LNCAP (cell line): ENCODE results near the gene SF3B1.

Experiments used
- CTCF ChIP-seq: fragments of 450-650 bp; IDR thresholded peaks from 2 replicates; pipeline ENCODE4 v1.5.1; 2017; ENCODE audit warnings: mild to moderate bottlenecking

The SF3B1 gene

GRCh38 chr2:197445746-197446145, 10.9 kb upstream of the SF3B1 start:
- TF ChIP-seq CTCF = no peak

- no peak for TF ChIP-seq CTCF
Observed at GRCh38 chr2:197442857-197443256, 8.0 kb upstream of the SF3B1 start.

- no peak for TF ChIP-seq CTCF
Observed at GRCh38 chr2:197437380-197437779, 2.6 kb upstream of the SF3B1 start.

- no peak for TF ChIP-seq CTCF
Observed at GRCh38 chr2:197435598-197436420, 981 bp upstream of the SF3B1 start.

- no peak for TF ChIP-seq CTCF
Observed at GRCh38 chr2:197433780-197434438, 919 bp downstream of the SF3B1 start.

- TF ChIP-seq CTCF = no peak
Observed at GRCh38 chr2:197431858-197432257, 3.0 kb downstream of the SF3B1 start.

GRCh38 chr2:197427986-197428385, 6.8 kb downstream of the SF3B1 start:
- TF ChIP-seq CTCF = no peak
